ENCODE results near the gene COL11A1. TPM values are rescaled to one million over a fixed set of nuclear protein-coding genes. Genes with fewer than 3 reads are reported as not detected.

The COL11A1 gene
- total RNA-seq, 1 donor from 2014 or later, result 13.7 TPM

DNA sequence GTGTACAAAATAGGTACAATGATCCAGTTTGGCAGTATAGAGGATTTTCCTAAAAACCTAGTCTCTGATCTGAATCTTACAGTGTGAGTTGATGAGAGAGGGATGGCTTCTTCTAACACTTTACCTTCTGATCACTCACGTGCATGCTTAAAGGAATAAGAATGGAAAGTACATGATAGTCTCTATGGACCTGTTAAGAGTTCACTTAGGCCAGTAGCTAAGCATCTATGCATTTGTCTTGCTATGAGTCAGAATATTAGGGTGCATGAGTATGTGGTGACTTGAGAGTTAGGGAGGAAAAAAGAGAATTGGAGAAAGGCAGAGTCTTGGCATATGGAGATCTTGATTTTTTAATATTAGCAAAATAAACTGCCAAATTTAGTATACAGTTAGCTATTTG lies 206.3 kb downstream of the COL11A1 start:
- no peak for DNase-seq (ENCODE audit: low read depth)

DNA sequence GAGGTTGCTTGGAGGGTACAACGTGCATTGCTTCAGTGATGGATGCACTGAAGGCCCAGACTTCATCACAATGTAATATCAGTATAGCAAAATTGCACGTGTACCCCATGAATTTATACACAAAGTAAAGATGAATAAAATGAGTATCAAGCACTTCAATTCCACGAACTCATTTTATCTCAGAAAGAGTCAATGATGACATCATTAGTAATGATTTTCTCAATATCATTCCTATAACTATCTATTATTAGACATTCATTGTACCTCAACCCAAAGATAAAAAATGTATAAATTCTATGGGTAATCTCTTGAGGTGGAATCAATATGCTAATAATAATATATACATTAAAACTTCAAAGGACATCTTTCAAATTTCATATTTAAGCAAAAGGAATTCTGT lies 208.4 kb downstream of the COL11A1 start:
- no peak for DNase-seq (ENCODE audit: low read depth)

DNA sequence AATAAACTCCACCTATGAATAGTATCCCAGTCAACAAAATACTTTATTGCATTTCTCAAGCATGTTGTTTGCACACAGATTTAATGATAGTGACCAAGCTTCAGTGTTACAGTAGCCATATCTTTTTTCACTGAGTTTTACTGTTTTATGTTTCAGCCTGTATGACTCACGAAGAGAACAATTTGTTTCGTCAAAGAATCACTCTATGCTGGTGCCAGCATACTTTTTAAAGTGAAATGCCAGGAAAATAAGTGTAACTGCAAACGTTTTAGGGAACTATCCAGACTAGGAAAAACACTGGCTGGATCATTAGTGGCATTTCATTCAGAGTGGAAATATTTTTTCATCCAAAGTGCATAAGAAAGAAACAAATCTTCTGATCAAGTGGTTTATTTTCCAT lies 210.8 kb downstream of the COL11A1 start:
- DNase-seq (ENCODE audit: low read depth), result peak; percentile 40

DNA sequence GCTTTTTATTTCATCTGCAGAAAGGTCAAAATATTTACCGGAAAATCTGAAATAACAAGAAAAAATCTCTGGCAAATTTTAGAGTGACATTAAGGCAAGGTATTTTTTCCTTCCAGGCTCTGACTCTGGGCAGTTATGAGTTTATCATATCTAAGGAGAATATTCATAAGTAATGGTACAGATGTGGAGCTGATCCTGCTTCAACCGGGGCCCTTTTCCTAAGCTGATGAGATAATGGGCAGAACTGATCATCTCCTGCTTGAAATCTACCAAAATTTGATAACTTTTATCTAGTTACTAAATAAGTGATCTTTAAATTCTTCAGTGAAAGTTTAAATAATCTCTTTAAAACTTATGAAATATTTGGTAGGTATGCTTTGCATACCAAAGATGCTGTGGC lies 211.6 kb downstream of the COL11A1 start:
- DNase-seq (ENCODE audit: low read depth), result no peak

DNA sequence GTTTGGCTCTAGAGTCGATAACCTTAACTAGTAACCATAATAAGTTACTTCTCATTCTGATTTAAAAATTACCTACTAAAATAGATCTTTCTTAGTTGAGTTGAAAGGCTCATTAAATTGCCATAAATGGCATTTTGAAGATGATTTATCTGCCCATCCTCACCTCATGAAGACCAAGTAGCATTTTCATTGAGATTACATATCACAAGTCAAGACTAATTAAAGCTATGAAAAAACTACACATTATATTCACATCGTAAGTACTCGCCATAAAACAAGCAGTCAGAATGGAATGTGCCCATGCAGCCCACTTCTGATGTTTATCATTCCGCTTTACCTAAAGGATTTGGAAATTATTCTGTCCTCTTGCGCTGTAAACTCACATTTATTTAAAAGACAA lies 212.0 kb downstream of the COL11A1 start:
- DNase-seq (ENCODE audit: low read depth), result no peak

DNA sequence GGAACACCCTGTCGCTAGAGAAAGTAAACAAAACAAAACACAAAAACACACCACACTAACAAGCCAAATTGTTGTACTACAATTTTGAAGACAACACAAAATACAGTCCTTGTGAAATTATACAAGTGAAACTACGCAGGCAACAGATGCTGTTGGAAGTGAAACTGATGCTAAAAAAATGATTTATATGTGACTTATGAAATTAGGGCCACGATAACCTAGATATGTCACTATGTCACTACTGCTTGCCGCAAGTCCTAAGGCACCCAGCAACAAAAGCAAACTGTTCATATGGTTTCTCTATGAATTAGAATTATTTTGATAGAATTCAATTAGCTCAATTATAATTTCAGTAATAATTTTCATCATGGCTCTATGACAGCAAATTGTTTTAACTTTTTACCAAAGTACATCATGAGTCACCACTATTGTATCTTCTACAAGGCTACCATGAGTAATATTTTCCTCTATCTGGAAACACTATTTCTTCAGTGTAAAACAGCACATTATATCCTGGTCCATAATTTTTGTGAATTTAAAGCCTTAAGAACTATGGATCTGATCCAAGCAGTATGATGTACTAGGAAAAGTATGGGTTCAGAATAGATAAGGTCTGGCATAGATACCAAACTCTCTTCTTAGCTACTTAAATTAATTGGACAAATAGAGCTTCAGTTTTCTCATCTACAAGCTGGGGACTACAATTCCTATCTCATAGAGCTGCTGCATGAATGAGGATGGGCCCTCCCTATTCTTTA lies 216.3 kb downstream of the COL11A1 start:
- DNase-seq (ENCODE audit: low read depth), result peak; percentile 30

DNA sequence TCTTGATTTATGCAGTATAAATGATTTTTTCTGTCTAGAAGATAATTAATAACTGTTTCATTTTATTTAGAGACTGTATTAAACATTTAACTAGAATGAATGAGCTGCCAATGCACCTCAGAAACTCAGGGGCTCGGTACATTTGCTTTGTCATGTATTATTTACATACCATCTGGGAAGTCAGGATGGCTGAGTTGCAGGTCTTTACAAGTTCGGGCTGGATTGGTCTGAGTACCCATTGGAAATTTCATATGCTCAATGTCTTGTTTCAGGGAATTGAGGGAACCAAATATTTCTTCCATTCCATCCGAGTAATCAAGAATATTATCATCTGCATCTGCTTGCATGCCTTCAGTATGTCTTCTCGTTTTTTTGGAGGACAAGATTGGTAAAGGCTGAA lies 221.7 kb downstream of the COL11A1 start:
- DNase-seq (ENCODE audit: low read depth), result no peak

DNA sequence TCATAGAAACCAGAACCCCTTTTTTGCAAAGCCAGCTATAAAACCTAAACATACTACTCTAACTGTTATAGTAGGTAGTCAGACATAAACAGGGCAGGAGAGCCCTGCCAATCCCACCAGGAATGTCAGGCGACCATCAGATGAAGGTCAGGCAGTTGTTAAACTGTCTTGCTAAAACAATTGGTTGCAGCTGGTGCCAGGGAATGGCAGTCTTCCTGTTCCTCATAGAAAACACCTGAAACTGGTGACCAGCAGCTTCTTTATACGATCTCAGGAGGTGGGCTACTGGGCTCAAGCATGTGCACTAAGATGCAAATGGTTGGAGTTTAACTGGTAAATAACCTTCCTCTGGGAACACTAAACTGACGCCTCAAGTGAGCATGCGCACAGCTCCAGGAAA lies 224.1 kb downstream of the COL11A1 start:
- DNase-seq (ENCODE audit: low read depth), result no peak

DNA sequence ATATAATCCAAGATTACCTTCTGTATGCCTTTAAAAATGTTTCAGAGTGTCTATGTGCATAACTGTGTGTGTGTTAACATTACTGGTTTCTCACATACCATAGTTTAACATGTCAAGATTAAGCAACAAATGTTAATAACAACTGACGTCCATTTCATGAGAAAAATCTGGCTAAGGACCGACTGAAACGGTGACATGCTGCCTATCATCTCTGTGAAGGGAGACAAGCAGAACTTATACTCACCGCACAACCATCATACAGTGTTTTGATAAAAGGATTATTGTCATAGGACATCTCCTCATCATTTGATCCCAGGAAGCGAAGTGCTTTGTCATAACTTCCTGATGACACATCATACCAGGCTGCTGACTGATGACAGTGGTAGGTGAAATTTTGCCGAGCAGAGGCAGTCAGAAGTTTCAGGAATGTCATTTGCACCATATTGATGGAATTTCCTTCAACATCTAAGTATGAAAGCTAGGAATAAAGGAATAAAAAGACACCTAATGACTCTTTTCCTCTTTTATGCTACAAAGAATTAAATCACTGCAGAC lies 228.8 kb downstream of the COL11A1 start:
- peak; percentile 41 for DNase-seq (ENCODE audit: low read depth)

DNA sequence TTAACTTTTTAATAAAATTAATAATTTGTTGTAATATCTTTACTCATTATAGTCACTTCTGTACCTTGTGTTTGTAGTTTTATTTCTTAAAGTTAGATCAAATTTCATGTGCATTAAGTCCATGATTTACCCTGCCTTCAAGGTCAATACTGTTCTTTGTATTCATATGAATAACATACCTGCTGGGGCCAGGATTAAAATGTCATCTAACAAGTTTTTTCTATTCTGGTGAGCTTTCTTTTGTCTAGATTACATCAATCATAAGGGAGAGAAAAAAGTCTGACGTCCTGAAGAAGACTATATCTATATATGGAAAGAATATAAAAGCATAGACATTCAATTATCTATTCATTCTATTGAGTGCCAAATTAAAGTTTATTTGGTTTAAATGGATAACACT lies 232.6 kb downstream of the COL11A1 start:
- DNase-seq (ENCODE audit: low read depth), result no peak

DNA sequence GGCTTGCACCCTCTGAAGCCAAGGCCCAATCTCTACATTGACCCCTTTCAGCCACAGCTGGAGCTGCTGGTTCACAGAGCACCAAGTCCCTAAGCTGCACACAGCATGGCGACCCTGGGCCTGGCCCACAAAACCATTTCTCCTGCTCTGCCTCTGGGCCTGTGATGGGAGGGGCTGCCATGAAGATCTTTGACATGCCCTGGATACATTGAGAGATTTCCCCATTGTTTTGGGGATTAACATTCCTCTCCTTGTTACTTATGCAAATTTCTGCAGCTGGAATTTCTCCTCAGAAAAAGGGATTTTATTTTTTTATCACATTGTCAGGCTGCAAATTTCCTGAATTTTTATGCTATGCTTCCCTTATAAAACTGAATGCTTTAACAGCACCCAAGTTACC lies 235.8 kb downstream of the COL11A1 start:
- no peak for DNase-seq (ENCODE audit: low read depth)

DNA sequence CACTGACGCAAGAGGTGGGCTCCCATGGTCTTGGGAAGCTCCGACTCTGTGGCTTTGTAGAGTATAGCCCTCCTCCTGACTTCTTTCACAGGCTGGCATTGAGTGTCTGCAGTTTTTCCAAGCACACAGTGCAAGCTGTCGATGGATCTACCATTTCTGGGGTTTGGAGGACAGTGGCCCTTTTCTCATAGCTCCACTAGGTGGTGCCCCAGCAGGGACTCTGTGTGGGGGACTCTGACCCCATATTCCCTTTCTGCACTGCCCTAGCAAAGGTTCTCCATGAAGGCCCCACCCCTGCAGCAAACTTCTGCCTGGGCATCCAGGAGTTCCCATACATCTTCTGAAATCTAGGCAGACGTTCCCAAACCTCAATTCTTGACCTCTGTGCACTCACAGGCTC lies 236.2 kb downstream of the COL11A1 start:
- no peak for DNase-seq (ENCODE audit: low read depth)

DNA sequence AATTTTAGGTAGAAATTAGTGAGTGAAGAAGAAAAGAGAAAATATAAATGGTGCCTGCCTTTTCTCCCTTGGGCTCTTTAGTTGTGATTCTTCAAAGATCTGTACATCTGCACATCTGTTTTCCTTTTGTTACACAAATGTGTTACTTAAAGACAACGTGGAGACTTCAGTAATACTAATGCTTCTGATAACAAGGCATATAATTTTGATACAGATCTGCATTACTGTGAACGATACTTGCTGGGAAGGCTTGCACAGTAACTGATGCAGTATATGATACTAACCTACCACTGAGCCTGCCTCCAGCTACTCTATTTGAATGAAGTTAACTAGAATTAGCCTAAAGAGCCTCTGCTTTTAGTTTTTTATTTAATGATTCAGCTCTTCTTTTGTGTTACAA lies 244.6 kb downstream of the COL11A1 start:
- no peak for DNase-seq (ENCODE audit: low read depth)

DNA sequence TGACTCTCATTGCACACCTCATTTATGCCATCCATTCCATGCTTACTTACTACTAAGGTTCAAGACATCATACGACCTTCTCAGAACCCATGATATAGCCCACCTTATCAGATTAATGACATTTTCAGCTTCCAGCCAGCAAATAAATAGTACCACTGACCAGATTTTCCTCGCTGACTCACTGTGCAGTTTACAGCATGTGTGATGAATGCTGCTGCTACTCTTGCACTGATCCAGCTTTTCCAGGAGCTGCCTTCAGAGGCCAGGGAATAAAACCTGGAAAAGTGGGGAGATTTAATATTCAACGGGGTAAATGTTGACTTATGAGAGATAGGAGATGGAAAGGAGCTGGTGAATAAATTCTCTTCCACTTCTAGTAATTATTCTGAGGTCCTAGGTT lies 247.1 kb downstream of the COL11A1 start:
- no peak for DNase-seq (ENCODE audit: low read depth)

DNA sequence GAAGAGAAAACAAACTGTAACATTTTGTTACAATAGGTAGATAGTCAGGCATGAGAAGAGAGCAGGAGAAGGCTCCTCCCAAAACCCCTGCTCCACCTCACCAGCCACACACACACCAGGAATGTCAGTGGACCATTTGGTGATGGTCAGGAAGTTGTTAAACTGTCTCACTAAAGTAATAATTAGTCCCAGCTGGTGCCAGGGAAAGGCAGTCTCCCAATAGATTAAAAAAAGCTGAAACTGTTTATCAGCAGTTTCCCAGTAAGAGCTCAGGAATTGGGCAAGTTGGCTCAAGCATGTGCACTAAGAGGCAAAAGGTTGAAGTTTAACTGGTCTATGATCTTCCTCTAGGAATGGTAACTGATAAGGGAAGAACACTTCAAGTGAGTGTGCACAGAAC lies 249.6 kb downstream of the COL11A1 start:
- DNase-seq (ENCODE audit: low read depth), result peak; percentile 3

DNA sequence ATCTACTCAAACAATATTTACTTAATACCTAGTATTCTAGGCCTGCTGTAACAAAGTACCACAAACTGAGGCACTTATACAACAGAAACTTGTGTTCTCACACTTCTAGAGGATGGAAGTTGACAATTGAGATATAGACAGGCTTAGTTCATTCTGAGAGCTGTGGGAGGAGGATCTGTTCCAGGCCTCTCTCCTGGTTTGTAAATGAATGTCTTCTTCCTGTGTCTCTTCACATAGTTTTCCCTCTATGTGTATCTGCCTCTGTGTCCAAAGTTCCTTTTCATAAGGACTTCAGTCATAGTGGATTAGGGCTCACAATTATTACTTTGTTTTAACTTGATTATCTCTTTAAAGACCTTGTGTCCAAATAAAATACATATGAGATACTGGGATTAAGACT lies 251.1 kb downstream of the COL11A1 start:
- no peak for DNase-seq (ENCODE audit: low read depth)

DNA sequence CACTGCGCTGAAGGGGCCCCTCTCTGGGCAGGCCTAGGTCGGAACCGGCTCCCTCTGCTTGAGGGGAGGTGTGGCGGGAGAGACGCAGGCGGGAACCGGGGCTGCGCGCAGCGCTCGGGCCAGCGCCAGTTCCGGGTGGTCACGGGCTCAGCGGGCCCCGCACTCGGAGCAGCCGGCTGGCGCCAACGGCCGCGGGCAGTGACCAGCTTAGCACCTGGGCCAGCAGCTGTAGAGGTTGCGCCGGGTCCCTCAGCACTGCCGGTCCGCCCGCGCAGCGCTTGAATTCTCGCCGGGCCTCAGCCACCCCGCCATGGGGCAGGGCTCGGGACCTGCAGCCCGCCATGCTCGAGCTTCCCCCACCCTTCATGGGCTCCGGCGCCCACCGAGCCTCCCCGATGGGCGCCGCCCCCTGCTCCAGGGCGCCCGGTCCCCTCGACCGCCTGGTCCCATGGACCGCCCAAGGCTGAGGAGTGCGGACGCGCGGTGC lies 254.6 kb downstream of the COL11A1 start:
- no peak for DNase-seq (ENCODE audit: low read depth)

DNA sequence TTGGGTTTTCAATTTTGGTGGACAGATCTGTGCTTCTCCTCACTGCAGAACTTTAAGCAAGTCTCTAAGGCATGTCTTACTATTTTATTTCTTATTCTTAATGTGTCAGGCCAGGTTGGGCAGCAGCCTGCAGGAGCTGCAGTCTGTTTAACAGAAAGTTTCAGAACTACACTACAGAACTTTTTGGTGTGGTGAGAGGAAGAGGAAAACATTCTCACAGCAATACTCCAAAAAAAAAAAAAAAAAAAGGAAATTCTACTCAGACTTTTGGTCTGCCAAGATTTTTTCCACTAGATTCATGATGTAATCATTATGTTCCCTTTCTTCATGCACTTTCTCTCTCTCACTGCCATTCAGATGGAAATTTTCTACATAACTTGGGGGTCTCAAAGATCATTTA lies 255.2 kb downstream of the COL11A1 start:
- no peak for DNase-seq (ENCODE audit: low read depth)

DNA sequence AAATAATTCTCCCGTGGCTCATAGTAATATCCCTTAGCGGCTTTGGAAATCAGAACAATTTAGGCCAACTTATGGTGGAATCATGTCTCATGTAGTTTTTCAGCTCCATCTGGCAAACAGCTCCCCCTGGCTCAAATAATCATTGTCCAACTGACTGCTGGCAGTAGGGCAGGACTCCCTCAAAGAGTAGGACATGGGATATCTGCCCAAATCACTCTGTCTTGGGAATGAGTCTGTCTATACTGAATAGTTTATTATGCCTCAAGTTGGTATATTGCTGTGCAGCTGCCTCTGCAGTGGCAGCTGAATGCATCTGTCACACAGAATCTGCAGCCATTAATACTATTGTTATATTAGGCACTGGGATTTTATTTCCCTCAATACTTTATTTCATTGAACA lies 255.7 kb downstream of the COL11A1 start:
- no peak for DNase-seq (ENCODE audit: low read depth)

DNA sequence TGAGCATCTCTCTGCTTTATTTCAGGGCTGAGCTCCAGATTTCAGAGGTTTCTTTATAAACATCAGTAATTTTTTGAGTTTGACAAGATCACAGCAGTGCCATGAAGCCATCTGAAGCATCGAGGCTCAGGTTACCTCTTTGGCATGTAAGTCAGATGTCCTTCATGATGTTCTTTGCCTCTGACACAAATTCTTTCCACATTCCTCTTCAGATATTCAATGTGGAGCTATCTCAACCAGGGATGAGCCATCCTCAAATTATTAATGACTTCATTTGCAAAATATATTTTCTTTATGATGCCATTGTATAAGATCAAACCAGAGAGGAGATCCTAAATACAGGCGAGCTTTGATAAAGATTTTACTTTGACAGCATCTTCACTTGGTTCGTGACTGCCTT lies 256.7 kb downstream of the COL11A1 start:
- no peak for DNase-seq (ENCODE audit: low read depth)

DNA sequence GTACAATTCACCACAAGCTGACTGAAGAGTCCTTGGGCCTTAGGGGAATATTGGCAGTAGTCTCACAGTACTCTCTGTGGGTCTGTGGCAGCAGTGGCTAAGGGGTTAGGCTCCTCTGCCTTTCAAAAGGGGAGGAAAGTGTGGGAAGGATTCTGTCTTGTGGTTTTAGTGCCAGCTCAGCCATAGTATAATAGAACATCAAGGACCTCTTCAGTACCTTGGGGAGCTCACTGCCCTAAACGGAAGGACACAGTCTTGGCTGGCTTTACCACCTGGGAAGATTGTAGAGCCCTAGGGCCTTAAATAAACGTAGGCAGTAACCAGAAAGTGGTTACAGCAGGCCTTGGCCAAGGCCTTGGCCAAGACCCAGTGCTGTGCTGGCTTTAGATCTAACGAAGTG lies 265.7 kb downstream of the COL11A1 start:
- DNase-seq (ENCODE audit: low read depth), result no peak

DNA sequence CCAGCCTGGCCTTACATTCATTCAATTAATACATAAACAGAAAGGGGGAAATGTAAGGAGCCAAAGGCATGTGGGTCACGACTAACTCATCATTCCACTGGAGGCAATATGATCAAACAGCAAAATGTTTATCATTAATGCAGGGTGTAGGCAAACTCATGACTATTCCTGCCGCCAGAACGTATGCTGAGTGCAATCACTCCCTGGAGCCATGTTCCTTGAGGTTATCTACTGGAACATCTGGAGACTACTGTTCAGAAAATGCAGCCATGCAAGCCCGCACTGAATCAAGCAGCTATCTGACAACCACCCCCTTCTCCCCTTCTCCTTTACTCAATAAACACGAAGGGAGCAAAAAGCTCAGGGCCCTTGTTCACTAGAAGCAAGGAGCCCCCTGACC lies 267.6 kb downstream of the COL11A1 start:
- DNase-seq (ENCODE audit: low read depth), result no peak

DNA sequence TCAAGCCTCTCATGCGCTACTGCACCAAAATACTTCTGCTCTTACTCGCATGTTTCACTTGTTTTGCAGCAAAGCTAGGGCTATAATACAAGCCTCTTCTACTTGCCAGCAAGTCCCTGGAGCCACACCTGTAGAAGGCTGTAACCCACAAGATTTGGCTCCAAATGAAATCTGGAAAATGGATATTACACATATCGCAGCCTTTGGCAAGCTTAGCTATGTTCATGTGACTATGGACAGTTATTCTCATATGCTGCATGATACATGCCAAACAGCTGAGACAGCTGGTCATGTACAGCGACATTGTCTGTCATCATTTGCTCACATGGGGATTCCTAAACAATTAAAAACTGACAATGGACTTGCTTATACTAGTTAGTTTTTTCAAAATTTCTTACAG lies 270.3 kb downstream of the COL11A1 start:
- DNase-seq (ENCODE audit: low read depth), result no peak

DNA sequence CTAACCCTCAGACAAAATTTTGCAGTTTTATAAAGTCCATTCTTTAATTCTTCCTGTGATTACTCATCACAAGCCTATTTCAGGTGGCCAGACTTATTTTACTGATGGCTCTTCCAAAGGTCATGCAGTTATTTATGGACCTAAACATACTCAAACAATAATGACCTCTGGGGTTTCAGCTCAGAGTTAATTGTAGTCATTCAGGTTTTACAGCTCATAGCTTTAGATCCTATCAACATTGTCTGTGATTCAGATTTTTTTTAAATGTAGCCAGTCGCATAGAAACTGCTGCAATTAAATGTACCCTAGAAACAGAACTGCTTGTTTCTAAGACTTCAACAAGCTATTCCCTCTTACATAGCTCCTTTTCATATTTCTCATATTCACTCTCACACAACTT lies 270.8 kb downstream of the COL11A1 start:
- DNase-seq (ENCODE audit: low read depth), result no peak

Measured in renal cortical epithelial cell (primary cell).